GM12865 (cell line): ENCODE results near the gene PPP1R15A.
"Not testable (repeated sequence)": the region's sequence is repeated elsewhere in the genome, so short reads cannot be mapped to it uniquely, and the experiment has no call there.

Source experiments
- DNase-seq: peaks from one replicate; pipeline ENCODE4 v3.0.0; 2010; ENCODE audit warnings: low read depth
- H3K4me3 ChIP-seq: 2 replicates; pipeline ENCODE4 v1.5.1; 2011; ENCODE audit warnings: mild to moderate bottlenecking, low read depth, low read length, control low read depth
- CTCF ChIP-seq: IDR thresholded peaks from 2 replicates; pipeline ENCODE4 v1.5.1; 2011; ENCODE audit warnings: low read length, control low read depth, low read depth, inconsistent platforms; ENCODE audit not compliant: insufficient read depth; ENCODE audit errors: missing control alignments

Gene PPP1R15A

DNA sequence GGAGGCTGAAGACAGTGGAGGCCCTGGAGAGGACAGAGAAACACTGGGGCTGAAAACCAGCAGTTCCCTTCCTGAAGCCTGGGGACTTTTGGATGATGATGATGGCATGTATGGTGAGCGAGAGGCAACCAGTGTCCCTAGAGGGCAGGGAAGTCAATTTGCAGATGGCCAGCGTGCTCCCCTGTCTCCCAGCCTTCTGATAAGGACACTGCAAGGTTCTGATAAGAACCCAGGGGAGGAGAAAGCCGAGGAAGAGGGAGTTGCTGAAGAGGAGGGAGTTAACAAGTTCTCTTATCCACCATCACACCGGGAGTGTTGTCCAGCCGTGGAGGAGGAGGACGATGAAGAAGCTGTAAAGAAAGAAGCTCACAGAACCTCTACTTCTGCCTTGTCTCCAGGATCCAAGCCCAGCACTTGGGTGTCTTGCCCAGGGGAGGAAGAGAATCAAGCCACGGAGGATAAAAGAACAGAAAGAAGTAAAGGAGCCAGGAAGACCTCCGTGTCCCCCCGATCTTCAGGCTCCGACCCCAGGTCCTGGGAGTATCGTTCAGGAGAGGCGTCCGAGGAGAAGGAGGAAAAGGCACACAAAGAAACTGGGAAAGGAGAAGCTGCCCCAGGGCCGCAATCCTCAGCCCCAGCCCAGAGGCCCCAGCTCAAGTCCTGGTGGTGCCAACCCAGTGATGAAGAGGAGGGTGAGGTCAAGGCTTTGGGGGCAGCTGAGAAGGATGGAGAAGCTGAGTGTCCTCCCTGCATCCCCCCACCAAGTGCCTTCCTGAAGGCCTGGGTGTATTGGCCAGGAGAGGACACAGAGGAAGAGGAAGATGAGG, 1.5 kb downstream of the PPP1R15A start:
- no peak for TF ChIP-seq CTCF
- no peak for DNase-seq
- H3K4me3 ChIP-seq = peak overlapping the region; percentile 89

GRCh38 chr19:48874303-48875135, 2.3 kb downstream of the PPP1R15A start:
- H3K4me3 ChIP-seq = peak overlapping the region; percentile 89
- TF ChIP-seq CTCF = no peak
- peak; percentile 57 for DNase-seq

GRCh38 chr19:48876043-48876981, 4.1 kb downstream of the PPP1R15A start:
- DNase-seq = peak; percentile 88

DNA sequence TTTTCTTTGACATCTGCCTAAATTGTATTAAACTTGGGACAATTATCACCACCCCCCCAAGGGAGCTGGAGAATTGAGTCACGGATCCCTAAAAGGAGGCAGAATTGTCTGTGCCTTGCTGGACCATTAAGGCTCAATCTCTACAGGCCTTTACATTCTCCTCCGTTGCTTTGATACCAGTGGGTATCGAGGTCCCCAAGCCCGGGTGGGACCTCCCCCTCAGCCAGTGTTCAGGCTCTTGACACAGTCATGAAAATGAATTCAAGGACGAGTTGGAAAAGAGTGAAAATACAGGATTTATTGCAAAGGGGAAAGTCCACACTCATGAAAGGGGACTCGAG, 5.6 kb downstream of the PPP1R15A start:
- no peak for DNase-seq
- no peak overlapping the region for H3K4me3 ChIP-seq
- TF ChIP-seq CTCF = no peak

More at GRCh38 chr19:48876043-48876981, 4.1 kb downstream of the PPP1R15A start:
- peak overlapping the region; percentile 89 for H3K4me3 ChIP-seq

DNA sequence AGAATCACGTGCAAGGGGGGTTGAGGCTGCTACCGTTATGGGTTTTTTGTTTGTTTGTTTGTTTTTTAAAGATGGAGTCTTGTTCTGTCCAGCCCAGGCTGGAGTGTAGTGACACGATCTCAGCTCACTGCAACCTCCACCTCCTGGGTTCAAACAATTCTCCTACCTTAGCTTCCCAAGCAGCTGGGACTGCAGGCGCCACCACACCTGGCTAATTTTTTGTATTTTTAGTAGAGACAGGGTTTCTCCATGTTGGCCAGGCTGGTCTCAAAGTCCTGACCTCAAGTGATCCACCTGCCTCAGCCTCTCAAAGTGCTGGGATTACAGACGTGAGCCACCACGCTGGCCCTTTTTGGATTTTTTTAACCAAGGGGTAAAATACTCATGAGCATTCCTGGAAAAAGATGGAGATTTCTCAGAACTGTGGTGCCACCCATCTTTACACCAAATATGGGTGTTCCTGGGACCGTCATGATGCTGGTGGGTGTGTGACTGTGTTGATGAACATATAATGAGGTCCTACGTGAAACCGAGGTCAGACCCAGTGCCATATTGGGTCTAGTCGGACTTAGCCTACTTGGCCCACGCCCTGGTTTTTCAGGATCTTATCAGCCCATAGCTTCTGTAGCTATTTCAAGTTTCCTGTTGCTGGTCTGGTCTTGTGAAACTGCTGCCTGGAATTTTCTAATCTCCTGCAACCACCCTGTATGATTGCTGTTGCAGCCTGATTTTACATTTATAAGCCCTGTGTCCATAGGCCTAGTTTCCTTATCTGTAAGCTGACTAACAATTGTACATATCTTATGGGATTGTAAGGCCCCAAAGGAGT, 6.2 kb downstream of the PPP1R15A start:
- no peak for DNase-seq
- no peak overlapping the region for H3K4me3 ChIP-seq
- no peak for TF ChIP-seq CTCF

DNA sequence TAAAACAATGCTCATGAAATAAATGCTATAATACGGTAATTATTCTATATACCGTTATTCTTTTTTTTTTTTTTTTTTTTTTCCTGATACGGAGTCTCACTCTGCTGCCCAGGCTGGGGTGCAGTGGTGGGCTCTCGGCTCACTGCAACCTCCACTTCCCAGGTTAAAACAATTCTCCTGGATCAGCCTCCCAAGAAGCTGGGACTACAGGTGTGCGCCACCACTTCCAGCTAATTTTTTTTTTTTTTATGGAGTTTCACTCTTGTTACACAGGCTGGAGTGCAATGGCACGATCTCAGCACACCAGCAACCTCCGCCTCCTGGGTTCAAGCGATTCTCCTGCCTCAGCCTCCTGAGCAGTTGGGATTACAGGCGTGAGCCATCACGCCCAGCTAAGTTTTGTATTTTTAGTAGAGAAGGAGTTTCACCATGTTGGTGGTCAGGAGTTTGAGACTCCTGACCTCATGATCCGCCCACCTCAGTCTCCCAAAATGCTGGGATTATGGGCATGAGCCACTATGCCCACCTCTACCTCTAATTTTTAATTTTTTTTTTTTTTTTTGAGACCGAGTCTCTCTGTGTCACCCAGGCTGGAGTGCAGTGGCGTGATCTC, 6.9 kb downstream of the PPP1R15A start:
- TF ChIP-seq CTCF = no peak
- DNase-seq = no peak
- no peak overlapping the region for H3K4me3 ChIP-seq

GRCh38 chr19:48879696-48880095, 7.5 kb downstream of the PPP1R15A start:
- not testable (repeated sequence) for DNase-seq, H3K4me3 ChIP-seq
